Peyer's patch (tissue), 4 donors: ENCODE results near the gene AHDC1.

Source experiments
- CTCF ChIP-seq, 6 experiments: fragments of 450-650 bp in 4 of 6; fragments of 200-600 bp in 2 of 6; sonication (generic) in 1 of 6; IDR thresholded peaks; one replicate each; pipeline ENCODE4 v1.5.1; 2017 to 2019; ENCODE audit warnings: antibody characterized with exemption in 6 of 6, mild to moderate bottlenecking in 3 of 6, moderate library complexity in 1 of 6
- POLR2A ChIP-seq, 2 donors: fragments of 450-650 bp; IDR thresholded peaks; one replicate each; pipeline ENCODE4 v1.5.1; 2017; ENCODE audit warnings: antibody characterized with exemption in 2 of 2, mild to moderate bottlenecking in 2 of 2, moderate library complexity in 2 of 2

GRCh38 chr1:27535386-27535785 is 68.6 kb downstream of the AHDC1 start:
- TF ChIP-seq CTCF (IDR thresholded peaks at IDR 0.05) (no peak), POLR2A (IDR thresholded peaks at IDR 0.05) (no peak)
